Activated CD8-positive, alpha-beta T cell treated with anti-CD3 and anti-CD28 coated beads for 36 hours (primary cell): Measurements from ENCODE around the gene HBS1L. TPM values are rescaled to one million over a fixed set of nuclear protein-coding genes. Genes with fewer than 3 reads are reported as not detected.

Source experiments
- ATAC-seq: fragments of 200-7000 bp; cut with Tn5 transposase; one replicate; pipeline ENCODE4 v1.10.0; 2021; ENCODE audit warnings: mild to moderate bottlenecking, moderate library complexity
- CTCF ChIA-PET: fragments of 350-600 bp; sonication (Branson Sonifier 250); formaldehyde crosslinking; loops from one replicate; lab custom pipeline; 2021; ENCODE audit warnings: antibody characterized with exemption; lab: Charles Lee
- POLR2A ChIA-PET: fragments of 350-600 bp; sonication (Branson Sonifier 250); formaldehyde crosslinking; loops from one replicate; lab custom pipeline; 2021; ENCODE audit warnings: antibody characterized with exemption; lab: Charles Lee
- DNase-seq: peaks from one replicate; pipeline ENCODE4 v3.0.0-alpha.2; 2020
- H3K27ac Mint-ChIP-seq: one replicate; pipeline ENCODE4 v1.8.0; 2021; ENCODE audit warnings: mild to moderate bottlenecking, mixed read lengths
- H3K27me3 Mint-ChIP-seq: one replicate; pipeline ENCODE4 v1.8.0; 2021; ENCODE audit warnings: mixed read lengths
- H3K36me3 Mint-ChIP-seq: one replicate; pipeline ENCODE4 v1.8.0; 2021; ENCODE audit warnings: low read depth, mixed read lengths
- H3K4me1 Mint-ChIP-seq: one replicate; pipeline ENCODE4 v1.8.0; 2021; ENCODE audit warnings: low read depth, mixed read lengths
- H3K4me3 Mint-ChIP-seq: one replicate; pipeline ENCODE4 v1.8.0; 2021; ENCODE audit warnings: mild to moderate bottlenecking, moderate library complexity, mixed read lengths
- H3K9me3 Mint-ChIP-seq: one replicate; pipeline ENCODE4 v1.8.0; 2021; ENCODE audit warnings: mixed read lengths
- intact Hi-C: fragments of 100-400 bp; cut with micrococcal nuclease; formaldehyde crosslinking; loops from one replicate; pipeline ENCODE4 v1.10.0; 2022
- total RNA-seq, 2 experiments: library from RNA; stranded (reverse); gene quantifications; one replicate each; pipeline ENCODE4 v1.2.3, GENCODE V29; 2021
- TF ChIP-seq, protein P1 (sequence below): fragments of 200-600 bp; IDR thresholded peaks from one replicate; pipeline ENCODE4 v1.8.0; 2022; ENCODE audit warnings: antibody characterized with exemption, mild to moderate bottlenecking

The HBS1L gene
- total RNA-seq, 2 experiments from 2014 or later, result 146 to 147 TPM

- peak; percentile 91 for ATAC-seq
- Mint-ChIP-seq H3K36me3 (peaks cover 36% of the 10 kb centered on the region), H3K9me3 (no peaks in the 10 kb centered on the region), H3K27ac (peak overlapping the region; percentile 69), H3K4me1 (peaks cover 37% of the 10 kb centered on the region), H3K27me3 (no peaks in the 10 kb centered on the region), H3K4me3 (no peak overlapping the region)
- ChIA-PET CTCF (interaction anchor here (0.8 to 1.6 kb wide), 5 partner anchors 12 to 175 kb away, joined by 3 to 6 read pairs (median 3); no protein-coding TSS in a partner anchor), POLR2A (interaction anchor here (1.1 kb wide), 1 partner anchor 38 kb away, joined by 3 read pairs; no protein-coding TSS in a partner anchor)
- intact Hi-C loops, result no loop called here
- DNase-seq, result peak; percentile 37
- TF ChIP-seq, protein P1, sequence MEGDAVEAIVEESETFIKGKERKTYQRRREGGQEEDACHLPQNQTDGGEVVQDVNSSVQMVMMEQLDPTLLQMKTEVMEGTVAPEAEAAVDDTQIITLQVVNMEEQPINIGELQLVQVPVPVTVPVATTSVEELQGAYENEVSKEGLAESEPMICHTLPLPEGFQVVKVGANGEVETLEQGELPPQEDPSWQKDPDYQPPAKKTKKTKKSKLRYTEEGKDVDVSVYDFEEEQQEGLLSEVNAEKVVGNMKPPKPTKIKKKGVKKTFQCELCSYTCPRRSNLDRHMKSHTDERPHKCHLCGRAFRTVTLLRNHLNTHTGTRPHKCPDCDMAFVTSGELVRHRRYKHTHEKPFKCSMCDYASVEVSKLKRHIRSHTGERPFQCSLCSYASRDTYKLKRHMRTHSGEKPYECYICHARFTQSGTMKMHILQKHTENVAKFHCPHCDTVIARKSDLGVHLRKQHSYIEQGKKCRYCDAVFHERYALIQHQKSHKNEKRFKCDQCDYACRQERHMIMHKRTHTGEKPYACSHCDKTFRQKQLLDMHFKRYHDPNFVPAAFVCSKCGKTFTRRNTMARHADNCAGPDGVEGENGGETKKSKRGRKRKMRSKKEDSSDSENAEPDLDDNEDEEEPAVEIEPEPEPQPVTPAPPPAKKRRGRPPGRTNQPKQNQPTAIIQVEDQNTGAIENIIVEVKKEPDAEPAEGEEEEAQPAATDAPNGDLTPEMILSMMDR, result no peak
These were observed 46.3 kb downstream of the HBS1L start for GRCh38 chr6:135008072-135008940.

DNA sequence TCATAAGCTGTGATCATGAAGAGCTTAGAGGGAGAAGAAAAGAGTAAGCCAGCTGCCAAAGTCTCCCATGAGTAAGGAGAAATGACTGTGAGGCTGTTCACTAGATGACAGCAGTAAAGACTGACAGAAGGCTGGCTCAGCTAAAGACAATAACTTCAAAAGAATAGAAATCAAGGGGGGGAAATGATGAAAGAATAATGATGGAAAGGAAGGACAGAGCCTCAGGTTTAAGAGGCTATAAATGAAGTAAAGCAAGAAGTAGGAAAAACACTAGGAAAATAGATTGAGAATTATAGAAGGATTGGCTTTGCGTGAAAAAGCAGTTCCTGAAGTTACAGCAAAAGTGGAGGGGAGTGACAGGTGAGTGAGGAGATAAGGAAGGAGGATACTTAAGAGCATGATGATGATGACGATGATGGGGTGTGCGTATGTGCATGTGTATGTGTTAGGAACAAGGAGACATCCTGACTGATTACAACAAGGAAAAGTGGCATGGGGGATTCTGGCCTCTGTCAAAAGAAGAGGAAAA, 48.2 kb downstream of the HBS1L start:
- TF ChIP-seq, protein P1, result no peak
- POLR2A ChIA-PET, result interaction anchor here (1.1 kb wide), 1 partner anchor 12 kb away, joined by 3 read pairs; no protein-coding TSS in a partner anchor
- ATAC-seq (no peak), DNase-seq (no peak)
- no peaks in the 10 kb centered on the region for H3K9me3 Mint-ChIP-seq
- H3K27me3 Mint-ChIP-seq, result no peaks in the 10 kb centered on the region
- intact Hi-C loops, result no loop called here
- CTCF ChIA-PET, result interaction anchor here (0.9 to 3.2 kb wide), 3 partner anchors 11 to 177 kb away, joined by 3 to 8 read pairs (median 5); no protein-coding TSS in a partner anchor
- no peak overlapping the region for H3K27ac Mint-ChIP-seq
- H3K4me1 Mint-ChIP-seq, result peaks cover 31% of the 10 kb centered on the region
- H3K36me3 Mint-ChIP-seq, result peaks cover 23% of the 10 kb centered on the region
- no peak overlapping the region for H3K4me3 Mint-ChIP-seq

DNA sequence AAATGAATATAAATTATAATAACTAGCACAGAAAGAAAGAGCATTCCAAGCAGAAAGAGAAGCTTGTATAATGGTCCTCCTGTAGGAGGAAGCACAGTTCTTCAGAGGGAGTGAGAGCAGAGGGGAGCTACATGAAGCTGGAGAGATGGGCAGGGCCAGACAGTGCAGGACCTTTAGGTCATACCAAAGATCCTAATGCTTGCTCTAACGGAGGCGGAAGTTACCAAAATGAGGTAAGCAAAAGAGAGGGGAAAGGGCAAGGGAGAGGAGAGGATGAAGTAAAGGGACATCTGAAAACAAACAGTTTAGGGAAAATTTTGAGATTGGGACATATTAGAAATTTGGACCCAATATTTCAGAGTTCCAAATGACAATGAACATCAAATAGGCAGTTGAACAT, 50.2 kb downstream of the HBS1L start:
- ChIA-PET CTCF (interaction anchor here (0.8 to 3.2 kb wide), 7 partner anchors 9 to 435 kb away, joined by 3 to 8 read pairs (median 3); no protein-coding TSS in a partner anchor), POLR2A (no interaction called here)
- H3K27ac Mint-ChIP-seq, result no peak overlapping the region
- peaks cover 29% of the 10 kb centered on the region for H3K4me1 Mint-ChIP-seq
- ATAC-seq, result no peak
- H3K9me3 Mint-ChIP-seq, result no peaks in the 10 kb centered on the region
- intact Hi-C loops, result no loop called here
- H3K4me3 Mint-ChIP-seq, result no peak overlapping the region
- peaks cover 18% of the 10 kb centered on the region for H3K36me3 Mint-ChIP-seq
- TF ChIP-seq, protein P1, result no peak
- H3K27me3 Mint-ChIP-seq, result no peaks in the 10 kb centered on the region
- DNase-seq, result no peak

GRCh38 chr6:135002974-135003703, 51.5 kb downstream of the HBS1L start:
- H3K27ac Mint-ChIP-seq, result peak overlapping the region; percentile 33
- no peaks in the 10 kb centered on the region for H3K27me3 Mint-ChIP-seq
- H3K4me1 Mint-ChIP-seq, result peaks cover 22% of the 10 kb centered on the region
- POLR2A ChIA-PET, result interaction anchor here (0.7 kb wide), 1 partner anchor 50 kb away, joined by 3 read pairs; no protein-coding TSS in a partner anchor
- no peak overlapping the region for H3K4me3 Mint-ChIP-seq
- CTCF ChIA-PET, result interaction anchor here (0.6 to 3.2 kb wide), 13 partner anchors 8 to 142 kb away, joined by 3 to 8 read pairs (median 3); partner anchors contain the start of gene HBS1L
- intact Hi-C loops, result no loop called here
- DNase-seq, result no peak
- TF ChIP-seq, protein P1, result no peak
- ATAC-seq, result peak; percentile 76
- no peaks in the 10 kb centered on the region for H3K9me3 Mint-ChIP-seq
- peaks cover 14% of the 10 kb centered on the region for H3K36me3 Mint-ChIP-seq
